Thyroid gland (tissue), 4 donors: ENCODE measurements around the gene HTR3D. TPM values are rescaled to one million over a fixed set of nuclear protein-coding genes. Genes with fewer than 3 reads are reported as not detected.

Source experiments
- DNase-seq, 2 donors: peaks; one replicate each; pipeline ENCODE4 v3.0.0-alpha.2; 2019
- H3K27ac ChIP-seq, 3 donors: fragments of 200-600 bp; sonication (generic); 1 replicate in 2 of 3; 2 replicates in 1 of 3; pipeline ENCODE4 v1.5.1; 2016 to 2019; ENCODE audit warnings: mild to moderate bottlenecking in 1 of 3, moderate library complexity in 1 of 3
- H3K27me3 ChIP-seq: fragments of 200-600 bp; sonication (generic); one replicate; pipeline ENCODE4 v1.5.1; 2019
- H3K36me3 ChIP-seq, 2 donors: fragments of 200-600 bp; sonication (generic); one replicate each; pipeline ENCODE4 v1.5.1; 2016 to 2019
- H3K4me1 ChIP-seq, 2 donors: fragments of 200-600 bp; sonication (generic); one replicate each; pipeline ENCODE4 v1.5.1; 2017 to 2019
- H3K4me3 ChIP-seq, 3 donors: fragments of 200-600 bp; sonication (generic); replicated peaks in 1 of 3; 1 replicate in 2 of 3; 2 replicates in 1 of 3; pipeline ENCODE4 v1.5.1; 2016; ENCODE audit warnings: mild to moderate bottlenecking in 1 of 3
- H3K9me3 ChIP-seq: fragments of 200-600 bp; sonication (generic); one replicate; pipeline ENCODE4 v1.5.1; 2017
- POLR2A ChIP-seq, 2 donors: fragments of 450-650 bp; IDR thresholded peaks; one replicate each; pipeline ENCODE4 v1.6.1; 2017; ENCODE audit warnings: antibody characterized with exemption in 2 of 2, mild to moderate bottlenecking in 2 of 2, moderate library complexity in 1 of 2
- WGBS, 2 donors: methylation state at CpG; one replicate each; pipeline ENCODE4 v1.1.5; 2017; 5-methylcytosine and 5-hydroxymethylcytosine counted together
- intact Hi-C: fragments of 100-400 bp; cut with DNase I; formaldehyde crosslinking; loops from one replicate; pipeline ENCODE4 v1.15.1; 2023
- total RNA-seq, 4 donors: library from RNA; depleted of rRNA; stranded (reverse); fragments of >200 nt; gene quantifications; one replicate each; pipeline ENCODE4 v1.2.3, GENCODE V29; 2016
- TF ChIP-seq, protein P1 (sequence below), 6 experiments: fragments of 200-600 bp in 3 of 6; fragments of 450-650 bp in 3 of 6; sonication (generic) in 3 of 6; IDR thresholded peaks; one replicate each; pipeline ENCODE4 v1.5.1; 2016 to 2019; ENCODE audit warnings: antibody characterized with exemption in 6 of 6, mild to moderate bottlenecking in 2 of 6, inconsistent platforms in 1 of 6, moderate library complexity in 1 of 6

The HTR3D gene
- total RNA-seq, 4 donors from 2014 or later = not detected

DNA sequence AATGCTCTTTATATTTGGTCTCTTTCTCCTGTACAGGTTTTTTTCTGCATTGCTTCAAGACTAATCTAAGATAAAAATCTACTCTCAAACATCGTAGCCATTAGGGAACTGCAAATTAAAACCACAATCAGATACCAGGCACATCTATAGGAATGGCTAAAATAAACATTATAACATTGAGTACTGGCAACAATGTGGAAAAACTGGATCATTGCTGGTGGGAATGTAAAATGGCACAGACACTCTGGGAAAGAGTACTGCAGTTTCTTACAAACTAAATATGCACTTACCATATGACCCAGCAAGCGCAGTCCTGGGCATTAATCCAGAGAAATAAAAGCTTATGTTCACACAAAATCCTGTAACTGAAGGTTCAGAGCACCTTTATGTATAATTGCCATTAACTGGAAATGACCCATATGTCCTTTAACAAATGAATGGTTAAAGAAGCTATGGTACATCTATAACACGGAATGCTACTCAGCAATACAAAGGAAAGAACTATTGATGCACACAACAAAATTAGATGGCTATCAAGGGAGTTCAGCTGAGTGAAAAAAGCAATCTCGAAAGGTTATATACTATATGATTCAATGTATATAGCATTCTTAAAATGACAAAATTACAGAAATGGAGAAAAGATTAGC, 20.2 kb upstream of the HTR3D start:
- H3K36me3 ChIP-seq = peaks cover 0 to 11% of the 10 kb centered on the region in 2 donors
- H3K4me3 ChIP-seq = no peak overlapping the region
- no peaks in the 10 kb centered on the region for H3K27me3 ChIP-seq
- no peak for DNase-seq
- H3K4me1 ChIP-seq = peaks cover 0 to 5% of the 10 kb centered on the region in 2 donors
- no peaks in the 10 kb centered on the region for H3K9me3 ChIP-seq
- WGBS, 2 donors = 47 to 66% methylated on average over 4 of the region's 4 CpGs
- H3K27ac ChIP-seq = no peak overlapping the region
- TF ChIP-seq, protein P1, sequence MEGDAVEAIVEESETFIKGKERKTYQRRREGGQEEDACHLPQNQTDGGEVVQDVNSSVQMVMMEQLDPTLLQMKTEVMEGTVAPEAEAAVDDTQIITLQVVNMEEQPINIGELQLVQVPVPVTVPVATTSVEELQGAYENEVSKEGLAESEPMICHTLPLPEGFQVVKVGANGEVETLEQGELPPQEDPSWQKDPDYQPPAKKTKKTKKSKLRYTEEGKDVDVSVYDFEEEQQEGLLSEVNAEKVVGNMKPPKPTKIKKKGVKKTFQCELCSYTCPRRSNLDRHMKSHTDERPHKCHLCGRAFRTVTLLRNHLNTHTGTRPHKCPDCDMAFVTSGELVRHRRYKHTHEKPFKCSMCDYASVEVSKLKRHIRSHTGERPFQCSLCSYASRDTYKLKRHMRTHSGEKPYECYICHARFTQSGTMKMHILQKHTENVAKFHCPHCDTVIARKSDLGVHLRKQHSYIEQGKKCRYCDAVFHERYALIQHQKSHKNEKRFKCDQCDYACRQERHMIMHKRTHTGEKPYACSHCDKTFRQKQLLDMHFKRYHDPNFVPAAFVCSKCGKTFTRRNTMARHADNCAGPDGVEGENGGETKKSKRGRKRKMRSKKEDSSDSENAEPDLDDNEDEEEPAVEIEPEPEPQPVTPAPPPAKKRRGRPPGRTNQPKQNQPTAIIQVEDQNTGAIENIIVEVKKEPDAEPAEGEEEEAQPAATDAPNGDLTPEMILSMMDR (IDR thresholded peaks at IDR 0.05) = no peak
- no peak for TF ChIP-seq POLR2A (IDR thresholded peaks at IDR 0.05)
- intact Hi-C loops = loop anchor here (10.0 kb wide), 1 partner anchor 143 kb away; the partner anchor contains the start of gene DVL3

DNA sequence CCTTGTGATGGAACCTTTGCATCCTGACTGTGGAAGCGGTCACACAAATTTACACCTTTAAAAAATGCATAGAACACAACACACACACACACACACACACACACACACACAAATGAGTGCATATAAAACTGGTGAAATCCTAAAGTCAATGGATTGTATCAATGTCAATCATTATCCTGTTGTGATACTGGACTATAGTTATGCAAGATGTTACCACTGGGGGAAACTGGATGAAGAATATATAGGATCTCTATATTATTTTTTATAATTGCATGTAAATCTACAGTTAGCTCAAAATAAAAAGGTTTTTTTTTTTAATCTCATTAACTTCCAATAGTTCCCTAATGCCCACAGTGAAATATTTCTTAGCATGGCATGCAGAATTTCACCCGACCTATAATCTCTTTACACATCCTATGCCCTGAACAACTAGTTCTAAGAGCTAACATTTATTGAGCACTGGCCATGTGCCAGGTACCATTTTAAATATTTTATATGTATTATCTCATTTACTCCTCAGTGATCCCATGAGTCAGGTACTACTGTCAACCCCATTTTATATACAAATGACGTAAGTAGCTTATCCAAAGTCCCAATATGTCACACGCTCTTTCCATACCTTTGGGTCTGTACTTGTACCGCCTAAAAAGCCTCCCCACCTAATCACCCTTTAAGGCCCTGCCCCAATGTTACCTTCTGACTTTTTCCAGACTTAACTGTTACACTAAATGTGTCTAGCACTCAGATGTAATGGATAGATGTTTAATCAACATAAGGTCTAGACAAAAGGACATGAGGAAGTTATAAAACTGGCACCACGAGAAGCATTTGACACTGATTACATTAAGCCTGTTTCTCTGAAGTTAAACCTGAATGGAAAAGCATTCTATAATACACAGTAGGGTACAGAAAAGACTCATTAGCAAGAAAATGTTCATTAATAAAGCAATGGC, 19.3 kb upstream of the HTR3D start:
- no peak overlapping the region for H3K27ac ChIP-seq
- H3K9me3 ChIP-seq = no peaks in the 10 kb centered on the region
- 83 to 89% methylated on average over 6 of the region's 6 CpGs for WGBS, 2 donors
- intact Hi-C loops = loop anchor here (10.0 kb wide), 1 partner anchor 143 kb away; the partner anchor contains the start of gene DVL3
- TF ChIP-seq, protein P1 (IDR thresholded peaks at IDR 0.05) = no peak
- TF ChIP-seq POLR2A (IDR thresholded peaks at IDR 0.05) = no peak
- H3K27me3 ChIP-seq = no peaks in the 10 kb centered on the region
- H3K4me3 ChIP-seq = no peak overlapping the region
- H3K4me1 ChIP-seq = peaks cover 6% of the 10 kb centered on the region in 2 donors
- H3K36me3 ChIP-seq = peaks cover 0 to 11% of the 10 kb centered on the region in 2 donors
- DNase-seq = no peak

DNA sequence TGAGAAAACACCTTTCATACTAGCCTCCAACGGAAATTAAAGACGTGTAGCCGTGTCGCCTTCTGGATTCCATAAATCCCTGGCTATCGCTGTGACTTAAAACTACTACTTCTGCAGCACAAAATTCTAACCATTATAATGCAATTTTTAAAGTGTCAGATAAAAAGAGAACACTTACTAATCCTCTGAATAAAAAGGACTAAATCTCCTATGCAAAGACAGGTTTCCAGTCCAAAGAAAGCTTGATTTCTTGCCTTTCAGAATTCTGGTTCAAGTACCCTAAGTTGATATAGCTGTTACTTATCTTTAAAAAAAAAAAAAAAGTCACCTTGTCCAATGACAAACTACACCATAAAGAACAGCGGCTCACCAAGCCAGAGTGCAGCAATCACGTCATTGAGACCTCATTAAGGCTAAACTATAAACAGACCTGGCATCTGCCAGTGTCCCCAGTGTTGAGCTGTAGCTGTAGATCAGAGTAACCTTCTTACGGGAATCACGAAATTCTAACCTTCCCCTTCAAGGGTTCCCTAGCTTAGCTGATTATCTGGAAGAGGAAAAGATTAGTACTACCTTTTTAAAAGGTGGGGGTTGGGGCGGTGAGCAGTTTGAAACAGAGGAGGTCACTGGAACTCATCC, 16.0 kb upstream of the HTR3D start:
- Histone ChIP-seq H3K4me3 (no peak overlapping the region), H3K9me3 (no peaks in the 10 kb centered on the region), H3K4me1 (peaks cover 6% of the 10 kb centered on the region in 2 donors), H3K27me3 (no peaks in the 10 kb centered on the region), H3K36me3 (peaks cover 0 to 7% of the 10 kb centered on the region in 2 donors), H3K27ac (no peak overlapping the region)
- no peak for DNase-seq
- 86 to 91% methylated on average over 10 of the region's 10 CpGs for WGBS, 2 donors
- intact Hi-C loops = loop anchor here (2.0 to 10.0 kb wide), 2 partner anchors 119 to 139 kb away; partner anchors contain the start of gene DVL3
- TF ChIP-seq, protein P1 (IDR thresholded peaks at IDR 0.05) = no peak
- no peak for TF ChIP-seq POLR2A (IDR thresholded peaks at IDR 0.05)

DNA sequence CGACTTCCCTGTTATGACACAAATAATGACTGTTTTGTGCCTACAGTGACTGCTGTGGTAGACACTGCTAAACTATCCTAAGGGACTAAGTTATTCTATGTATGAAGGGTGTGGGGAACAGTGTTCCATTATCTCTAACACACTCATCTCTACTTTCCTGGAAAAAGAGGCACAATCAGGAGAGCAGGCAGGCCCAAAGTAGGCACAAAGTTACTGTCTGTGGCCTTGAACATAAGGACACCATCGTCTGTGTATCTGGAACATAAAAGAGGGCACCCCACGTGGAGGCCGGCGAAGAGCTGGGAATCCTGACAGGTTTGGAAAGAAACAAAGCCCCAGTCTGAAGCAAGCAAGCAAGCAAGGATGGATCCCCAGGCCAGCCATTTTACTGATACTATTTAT, 15.4 kb upstream of the HTR3D start:
- no peak for DNase-seq
- WGBS, 2 donors = 84 to 85% methylated on average over 5 of the region's 5 CpGs
- Histone ChIP-seq H3K9me3 (no peaks in the 10 kb centered on the region), H3K27ac (no peak overlapping the region), H3K4me1 (peaks cover 6% of the 10 kb centered on the region in 2 donors), H3K4me3 (no peak overlapping the region), H3K27me3 (no peaks in the 10 kb centered on the region), H3K36me3 (peaks cover 0 to 4% of the 10 kb centered on the region in 2 donors)
- TF ChIP-seq, protein P1 (IDR thresholded peaks at IDR 0.05) = no peak
- TF ChIP-seq POLR2A (IDR thresholded peaks at IDR 0.05) = no peak
- intact Hi-C loops = loop anchor here (2.0 to 10.0 kb wide), 2 partner anchors 119 to 139 kb away; partner anchors contain the start of gene DVL3
